Activated CD4-positive, alpha-beta memory T cell treated with anti-CD3 and anti-CD28 coated beads for 36 hours (primary cell): Measurements from ENCODE around the gene SDCCAG8. TPM values are rescaled to one million over a fixed set of nuclear protein-coding genes. Genes with fewer than 3 reads are reported as not detected.

Experiments
- CTCF ChIA-PET: fragments of 350-600 bp; sonication (Branson Sonifier 250); formaldehyde crosslinking; loops from one replicate; lab custom pipeline; 2021; ENCODE audit warnings: antibody characterized with exemption, inconsistent platforms; lab: Charles Lee
- POLR2A ChIA-PET: fragments of 350-600 bp; sonication (Branson Sonifier 250); formaldehyde crosslinking; loops from one replicate; lab custom pipeline; 2021; ENCODE audit warnings: antibody characterized with exemption; lab: Charles Lee
- DNase-seq: peaks from one replicate; pipeline ENCODE4 v3.0.0-alpha.2; 2020
- H3K27ac Mint-ChIP-seq: one replicate; pipeline ENCODE4 v1.8.0; 2021; ENCODE audit warnings: mixed read lengths
- H3K27me3 Mint-ChIP-seq: one replicate; pipeline ENCODE4 v1.8.0; 2021; ENCODE audit warnings: mixed read lengths
- H3K36me3 Mint-ChIP-seq: one replicate; pipeline ENCODE4 v1.8.0; 2021; ENCODE audit warnings: mixed read lengths
- H3K4me1 Mint-ChIP-seq: one replicate; pipeline ENCODE4 v1.8.0; 2021; ENCODE audit warnings: low read depth, mixed read lengths
- H3K4me3 Mint-ChIP-seq: one replicate; pipeline ENCODE4 v1.8.0; 2021; ENCODE audit warnings: mild to moderate bottlenecking, mixed read lengths
- H3K9me3 Mint-ChIP-seq: one replicate; pipeline ENCODE4 v1.8.0; 2021; ENCODE audit warnings: mixed read lengths
- intact Hi-C: fragments of 100-400 bp; cut with micrococcal nuclease; formaldehyde crosslinking; loops from one replicate; pipeline ENCODE4 v1.15.1; 2023
- total RNA-seq, 2 experiments: library from RNA; stranded (reverse); gene quantifications; one replicate each; pipeline ENCODE4 v1.2.3, GENCODE V29; 2021

The SDCCAG8 gene
- total RNA-seq, 2 experiments from 2014 or later, result 20.7 to 23.2 TPM

DNA sequence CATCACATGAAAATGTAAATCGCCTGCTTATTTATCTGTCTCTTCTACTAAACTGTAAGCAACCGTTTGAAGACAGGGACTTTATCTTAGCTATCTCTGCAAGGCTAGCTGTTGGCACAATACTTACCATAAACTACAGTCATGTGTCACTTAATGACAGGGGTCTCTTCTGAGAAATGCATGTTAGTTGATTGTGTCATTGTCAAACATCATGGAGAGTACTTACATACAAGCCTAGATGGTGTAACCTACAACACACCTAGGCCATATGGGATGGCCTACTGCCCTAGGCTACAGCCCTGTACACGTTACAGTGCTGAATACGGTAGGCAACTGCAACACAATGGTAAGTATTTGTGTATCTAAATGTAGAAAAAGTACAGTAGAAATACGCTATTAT lies 267.9 kb downstream of the SDCCAG8 start:
- Mint-ChIP-seq H3K9me3 (peaks cover 3% of the 10 kb centered on the region), H3K27ac (no peak overlapping the region), H3K27me3 (no peaks in the 10 kb centered on the region), H3K36me3 (peaks cover 13% of the 10 kb centered on the region), H3K4me3 (no peak overlapping the region), H3K4me1 (peaks cover 10% of the 10 kb centered on the region)
- ChIA-PET POLR2A (no interaction called here), CTCF (no interaction called here)
- intact Hi-C loops, result no loop called here
- DNase-seq, result no peak

DNA sequence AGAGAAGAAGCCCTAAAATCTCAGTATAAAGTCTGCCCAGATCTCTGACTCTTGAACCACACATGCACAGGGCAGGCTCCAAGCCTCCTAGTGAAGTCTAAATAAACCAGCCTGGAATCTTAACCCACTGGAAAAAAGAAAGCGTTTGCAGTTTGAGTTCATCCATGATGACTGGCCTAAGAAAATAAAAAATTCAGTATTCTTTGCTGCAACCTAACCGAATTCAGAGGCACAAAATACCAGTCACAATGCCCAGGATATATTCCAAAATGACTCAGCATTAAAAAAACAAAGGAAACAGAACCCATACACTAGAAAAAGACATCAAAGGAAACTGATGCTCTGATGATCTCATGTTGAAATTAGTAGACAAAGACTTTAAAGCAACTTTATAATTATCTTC lies 269.2 kb downstream of the SDCCAG8 start:
- intact Hi-C loops, result no loop called here
- ChIA-PET POLR2A (no interaction called here), CTCF (no interaction called here)
- peaks cover 10% of the 10 kb centered on the region for H3K4me1 Mint-ChIP-seq
- no peak overlapping the region for H3K27ac Mint-ChIP-seq
- H3K9me3 Mint-ChIP-seq, result peaks cover 3% of the 10 kb centered on the region
- peaks cover 16% of the 10 kb centered on the region for H3K36me3 Mint-ChIP-seq
- H3K4me3 Mint-ChIP-seq, result no peak overlapping the region
- no peaks in the 10 kb centered on the region for H3K27me3 Mint-ChIP-seq
- no peak for DNase-seq

DNA sequence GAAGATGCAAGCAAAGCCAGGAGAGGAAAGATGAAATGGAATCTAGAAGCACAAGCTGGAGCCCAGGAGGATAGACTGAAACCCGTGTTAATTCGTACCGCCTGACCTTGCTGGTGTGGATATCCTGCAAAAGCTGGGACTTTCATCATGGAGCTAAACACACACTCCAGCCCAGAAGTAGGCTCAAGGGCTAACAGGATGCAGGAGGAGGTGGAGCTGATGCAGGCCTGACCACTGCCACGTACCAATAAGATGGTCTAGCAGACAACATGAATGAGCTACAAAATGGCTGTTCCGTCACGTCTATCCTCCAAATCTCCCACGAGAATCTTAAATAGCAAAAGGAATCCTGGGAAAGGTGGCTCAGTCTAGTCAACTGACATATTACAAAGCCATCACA lies 270.3 kb downstream of the SDCCAG8 start:
- Mint-ChIP-seq H3K9me3 (peaks cover 3% of the 10 kb centered on the region), H3K27ac (no peak overlapping the region), H3K27me3 (no peaks in the 10 kb centered on the region), H3K4me3 (no peak overlapping the region), H3K4me1 (peaks cover 10% of the 10 kb centered on the region), H3K36me3 (peaks cover 13% of the 10 kb centered on the region)
- no peak for DNase-seq
- ChIA-PET CTCF (no interaction called here), POLR2A (no interaction called here)
- intact Hi-C loops, result no loop called here

DNA sequence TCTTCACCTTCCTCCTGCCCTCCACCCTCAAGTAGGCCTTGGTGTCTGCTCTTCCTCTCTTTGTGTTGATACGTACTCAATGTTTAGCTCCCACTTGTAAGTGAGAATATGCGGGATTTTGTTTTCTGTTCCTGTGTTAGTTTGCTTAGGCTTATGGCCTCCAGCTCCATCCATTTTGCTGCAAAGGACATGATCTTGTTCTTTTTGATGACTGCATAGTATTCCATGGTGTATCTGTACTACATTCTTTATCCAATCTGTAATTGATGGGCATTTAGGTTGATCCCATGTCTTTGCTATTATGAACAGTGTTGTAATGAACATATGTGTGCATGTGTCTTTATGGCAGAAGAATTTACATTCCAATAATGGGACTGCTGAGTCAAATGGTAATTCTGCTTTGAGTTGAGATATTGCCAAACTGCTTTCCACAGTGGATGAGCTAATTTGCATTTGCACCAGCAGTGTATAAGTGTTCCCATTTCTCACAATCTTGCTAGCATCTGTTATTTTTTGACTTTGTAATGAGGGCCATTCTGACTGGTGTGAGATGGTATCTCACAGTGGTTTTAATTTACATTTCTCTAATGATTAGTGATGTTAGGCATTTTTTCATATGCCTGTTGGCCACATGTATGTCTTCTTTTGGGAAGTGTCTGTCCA lies 272.7 kb downstream of the SDCCAG8 start:
- Mint-ChIP-seq H3K36me3 (peaks cover 13% of the 10 kb centered on the region), H3K27ac (no peak overlapping the region), H3K4me1 (peaks cover 8% of the 10 kb centered on the region), H3K27me3 (no peaks in the 10 kb centered on the region), H3K4me3 (no peak overlapping the region), H3K9me3 (peaks cover 3% of the 10 kb centered on the region)
- CTCF ChIA-PET, result interaction anchor here (0.6 kb wide), 1 partner anchor 362 kb away, joined by 3 read pairs; no protein-coding TSS in a partner anchor
- DNase-seq, result no peak
- POLR2A ChIA-PET, result no interaction called here
- intact Hi-C loops, result no loop called here

DNA sequence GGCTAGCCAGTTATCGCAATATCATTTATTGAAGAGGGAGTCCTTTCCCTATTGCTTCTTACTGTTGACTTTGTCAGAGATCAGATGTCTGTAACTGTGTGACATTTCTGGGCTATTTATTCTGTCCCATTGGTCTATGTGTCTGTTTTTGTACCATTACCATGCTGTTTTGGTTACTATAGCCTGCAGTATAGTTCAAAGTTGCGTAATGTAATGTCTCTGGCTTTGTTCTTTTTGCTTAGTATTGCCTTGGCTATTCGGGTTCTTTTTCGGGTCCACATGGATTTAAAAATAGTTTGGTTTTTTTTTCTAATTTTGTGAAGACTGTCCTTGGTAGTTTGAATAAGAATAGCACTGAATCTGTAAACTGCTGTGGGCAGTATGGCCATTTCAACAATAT lies 273.7 kb downstream of the SDCCAG8 start:
- intact Hi-C loops, result no loop called here
- Mint-ChIP-seq H3K27ac (no peak overlapping the region), H3K4me3 (no peak overlapping the region), H3K27me3 (no peaks in the 10 kb centered on the region), H3K36me3 (peaks cover 16% of the 10 kb centered on the region), H3K9me3 (peaks cover 3% of the 10 kb centered on the region), H3K4me1 (peaks cover 9% of the 10 kb centered on the region)
- DNase-seq, result no peak
- POLR2A ChIA-PET, result no interaction called here
- CTCF ChIA-PET, result no interaction called here

DNA sequence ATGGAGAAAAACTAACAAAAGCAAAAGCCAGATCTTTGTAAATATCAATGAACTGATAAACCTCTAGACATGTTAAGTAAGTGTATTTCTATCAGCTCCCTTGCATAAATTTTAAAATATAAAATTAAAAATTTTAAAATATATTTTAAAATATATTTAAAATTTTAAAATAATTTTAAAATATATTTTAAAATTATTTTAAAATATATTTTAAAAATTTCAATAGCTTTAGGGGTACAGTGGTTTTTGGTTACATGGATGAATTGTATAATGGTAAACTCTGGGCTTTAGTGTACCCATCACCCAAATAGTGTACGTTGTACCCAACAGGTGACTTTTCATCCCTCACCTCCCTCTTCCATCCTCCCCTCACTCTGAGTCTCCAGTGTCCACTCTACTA lies 279.2 kb downstream of the SDCCAG8 start:
- CTCF ChIA-PET, result no interaction called here
- no peak overlapping the region for H3K27ac Mint-ChIP-seq
- POLR2A ChIA-PET, result no interaction called here
- peaks cover 14% of the 10 kb centered on the region for H3K36me3 Mint-ChIP-seq
- no peaks in the 10 kb centered on the region for H3K9me3 Mint-ChIP-seq
- intact Hi-C loops, result no loop called here
- H3K4me1 Mint-ChIP-seq, result peaks cover 2% of the 10 kb centered on the region
- no peaks in the 10 kb centered on the region for H3K27me3 Mint-ChIP-seq
- no peak for DNase-seq
- no peak overlapping the region for H3K4me3 Mint-ChIP-seq

DNA sequence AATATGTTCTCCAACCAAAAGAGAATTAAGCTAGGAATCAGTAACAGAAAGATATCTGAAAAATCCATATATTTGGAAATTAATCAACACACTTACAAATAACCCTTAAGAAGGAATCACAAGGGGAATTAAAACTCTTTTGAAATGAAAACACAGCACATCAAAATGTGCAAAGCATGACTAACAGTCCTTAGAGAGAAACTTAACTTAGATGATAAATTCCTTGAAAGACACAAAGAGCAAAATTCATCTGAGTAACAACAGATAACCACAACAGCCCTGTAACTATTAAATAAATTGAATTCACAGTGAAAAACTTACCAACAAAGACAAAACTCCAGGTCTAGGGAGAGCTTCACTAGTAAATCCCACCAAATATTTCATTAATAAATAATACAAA lies 283.8 kb downstream of the SDCCAG8 start:
- Mint-ChIP-seq H3K4me1 (no peaks in the 10 kb centered on the region), H3K27ac (no peak overlapping the region), H3K36me3 (peaks cover 25% of the 10 kb centered on the region), H3K4me3 (no peak overlapping the region), H3K9me3 (no peaks in the 10 kb centered on the region), H3K27me3 (no peaks in the 10 kb centered on the region)
- ChIA-PET POLR2A (no interaction called here), CTCF (no interaction called here)
- no peak for DNase-seq
- intact Hi-C loops, result no loop called here

DNA sequence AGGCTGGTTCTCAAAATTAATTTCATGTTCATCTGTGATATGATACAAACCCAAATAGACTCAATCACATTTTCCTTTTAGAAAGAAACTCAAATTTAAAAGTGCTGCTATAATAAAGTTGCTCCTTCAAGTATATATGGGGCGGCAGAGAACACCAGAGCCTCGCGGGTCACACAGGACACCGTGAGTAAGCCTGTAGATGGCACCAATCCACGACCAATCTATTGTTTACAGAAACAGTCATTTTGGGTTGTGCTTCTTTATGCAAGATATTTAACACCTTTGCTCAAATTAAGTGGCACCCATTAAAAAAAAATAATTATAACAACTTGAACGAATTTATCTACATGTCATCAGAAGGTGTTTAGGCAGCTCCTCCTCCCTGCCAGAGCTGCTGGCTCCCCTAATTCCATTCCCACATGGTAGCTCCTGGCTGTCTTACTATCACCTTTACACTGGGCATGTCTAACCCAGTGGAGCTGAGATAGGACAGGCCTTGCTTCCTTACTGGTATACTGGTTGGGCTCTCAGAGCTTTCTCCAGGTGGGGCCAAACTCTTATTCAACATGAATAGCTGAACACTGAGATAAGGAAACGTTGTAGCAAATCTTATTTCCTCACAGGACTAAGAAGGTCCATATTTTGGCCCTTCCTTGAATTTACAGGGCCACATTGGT lies 287.0 kb downstream of the SDCCAG8 start:
- DNase-seq, result no peak
- Mint-ChIP-seq H3K4me1 (no peaks in the 10 kb centered on the region), H3K27me3 (no peaks in the 10 kb centered on the region), H3K9me3 (no peaks in the 10 kb centered on the region), H3K27ac (no peak overlapping the region), H3K4me3 (no peak overlapping the region), H3K36me3 (peaks cover 26% of the 10 kb centered on the region)
- intact Hi-C loops, result no loop called here
- POLR2A ChIA-PET, result no interaction called here
- CTCF ChIA-PET, result no interaction called here

DNA sequence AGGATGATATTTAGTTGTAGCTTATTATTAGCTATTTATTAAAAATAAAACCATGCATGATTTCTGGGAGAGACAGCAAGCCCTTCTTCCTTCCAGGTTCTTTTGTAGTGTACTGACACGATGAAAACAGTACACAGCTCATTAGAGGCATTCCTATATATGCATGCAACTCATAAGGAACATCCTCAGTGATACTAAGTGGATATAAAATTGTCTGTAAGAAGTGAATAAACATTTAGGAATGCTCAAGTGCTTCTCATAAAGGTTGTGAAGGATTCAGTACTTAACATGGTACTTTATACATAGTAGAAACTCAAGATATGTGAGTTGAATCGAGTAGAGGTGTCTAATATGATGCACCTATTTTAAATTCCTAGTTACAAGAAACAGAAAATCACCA lies 287.7 kb downstream of the SDCCAG8 start:
- POLR2A ChIA-PET, result no interaction called here
- Mint-ChIP-seq H3K27me3 (no peaks in the 10 kb centered on the region), H3K4me1 (no peaks in the 10 kb centered on the region), H3K4me3 (no peak overlapping the region), H3K36me3 (peaks cover 27% of the 10 kb centered on the region), H3K9me3 (no peaks in the 10 kb centered on the region), H3K27ac (no peak overlapping the region)
- DNase-seq, result no peak
- intact Hi-C loops, result no loop called here
- CTCF ChIA-PET, result no interaction called here

DNA sequence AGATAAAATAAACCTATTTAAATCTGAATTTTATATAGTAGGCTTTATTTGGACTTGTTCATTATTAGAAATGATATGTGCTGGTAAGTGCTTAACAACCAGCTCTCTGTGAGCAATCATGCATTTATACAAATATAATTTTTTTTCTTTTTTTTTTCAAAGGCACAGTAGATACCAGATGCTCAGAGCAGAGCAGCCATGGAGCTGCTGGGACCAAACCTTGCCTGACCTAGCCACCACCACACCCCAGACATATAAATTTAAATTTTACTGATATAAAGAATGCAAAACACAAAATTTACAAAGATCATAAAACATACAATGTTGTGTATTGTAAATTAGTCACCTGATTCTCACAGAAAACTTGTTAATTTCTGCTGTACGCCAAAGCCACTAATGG lies 290.6 kb downstream of the SDCCAG8 start:
- CTCF ChIA-PET, result no interaction called here
- Mint-ChIP-seq H3K4me3 (no peak overlapping the region), H3K36me3 (peaks cover 38% of the 10 kb centered on the region), H3K27me3 (no peaks in the 10 kb centered on the region), H3K9me3 (no peaks in the 10 kb centered on the region), H3K4me1 (no peaks in the 10 kb centered on the region), H3K27ac (no peak overlapping the region)
- POLR2A ChIA-PET, result no interaction called here
- DNase-seq, result no peak
- intact Hi-C loops, result no loop called here

DNA sequence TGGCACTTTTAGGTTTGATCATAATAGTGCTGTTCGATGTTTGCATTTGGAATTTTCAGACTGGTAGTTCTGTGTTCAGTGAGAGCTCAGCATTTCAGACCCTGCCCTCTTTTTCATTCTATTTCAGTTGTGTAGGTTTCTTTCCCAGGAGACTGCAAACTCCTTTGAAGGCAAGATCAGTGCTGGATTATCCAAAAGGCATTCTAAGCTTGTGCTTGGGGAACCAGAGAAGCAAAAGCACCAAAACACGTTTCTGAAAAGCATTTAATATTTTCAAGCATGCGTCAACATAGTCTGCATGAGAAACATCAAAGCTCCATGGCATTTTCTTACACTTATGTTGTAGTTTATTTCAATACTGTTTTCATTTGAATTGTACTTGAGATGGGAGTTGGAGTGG lies 292.1 kb downstream of the SDCCAG8 start:
- H3K27ac Mint-ChIP-seq, result no peak overlapping the region

DNA sequence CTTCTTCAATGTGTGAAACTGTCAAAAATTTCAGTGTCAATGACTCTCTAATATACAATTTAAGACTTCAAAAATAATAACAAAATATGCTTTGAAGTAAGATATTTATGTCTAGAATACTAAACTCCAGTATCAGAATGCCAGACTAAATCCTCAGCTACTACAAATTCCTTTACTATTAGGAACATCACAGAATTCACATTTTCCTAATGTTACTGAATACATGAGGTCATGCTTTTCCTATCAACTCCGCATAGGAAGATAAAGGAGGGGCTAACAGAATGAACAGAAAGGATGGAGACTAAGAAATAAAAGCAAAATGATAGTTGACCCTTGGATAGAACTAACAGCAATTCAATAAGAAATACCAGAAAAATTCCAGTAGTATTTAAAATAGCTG lies 292.7 kb downstream of the SDCCAG8 start:
- Mint-ChIP-seq H3K27me3 (no peaks in the 10 kb centered on the region), H3K4me1 (no peaks in the 10 kb centered on the region), H3K4me3 (no peak overlapping the region), H3K36me3 (peaks cover 36% of the 10 kb centered on the region), H3K9me3 (no peaks in the 10 kb centered on the region), H3K27ac (no peak overlapping the region)
- DNase-seq, result no peak
- intact Hi-C loops, result no loop called here
- CTCF ChIA-PET, result interaction anchor here (0.9 kb wide), 1 partner anchor 205 kb away, joined by 3 read pairs; no protein-coding TSS in a partner anchor
- POLR2A ChIA-PET, result no interaction called here

More for the DNA sequence above, 292.1 kb downstream of the SDCCAG8 start:
- H3K36me3 Mint-ChIP-seq, result peaks cover 40% of the 10 kb centered on the region
- ChIA-PET POLR2A (interaction anchor here (0.6 kb wide), 1 partner anchor 202 kb away, joined by 4 read pairs; no protein-coding TSS in a partner anchor), CTCF (no interaction called here)
- H3K9me3 Mint-ChIP-seq, result no peaks in the 10 kb centered on the region
- intact Hi-C loops, result no loop called here
- H3K4me1 Mint-ChIP-seq, result no peaks in the 10 kb centered on the region
- H3K4me3 Mint-ChIP-seq, result no peak overlapping the region
- no peak for DNase-seq
- no peaks in the 10 kb centered on the region for H3K27me3 Mint-ChIP-seq

DNA sequence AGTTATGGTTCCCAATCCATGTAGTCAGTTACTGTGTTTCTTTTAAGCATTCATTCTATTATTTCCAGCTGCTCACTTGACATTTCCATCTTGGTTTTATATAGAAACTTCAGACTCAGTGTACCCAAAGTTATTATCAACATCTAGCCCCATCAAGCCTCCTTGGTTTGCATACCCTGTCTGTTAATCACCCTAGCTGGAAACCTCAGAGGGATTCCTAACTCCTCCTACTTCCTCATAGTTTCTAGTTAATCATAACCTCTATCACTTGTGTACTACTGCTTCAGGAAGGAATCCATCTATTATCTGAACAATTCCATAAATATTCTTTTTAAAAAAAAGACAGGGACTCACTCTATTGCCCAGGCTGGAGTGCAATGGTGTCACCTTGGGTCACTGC lies 293.3 kb downstream of the SDCCAG8 start:
- ChIA-PET POLR2A (no interaction called here), CTCF (interaction anchor here (0.9 to 1.1 kb wide), 2 partner anchors 47 to 205 kb away, joined by 3 read pairs; no protein-coding TSS in a partner anchor)
- Mint-ChIP-seq H3K4me1 (no peaks in the 10 kb centered on the region), H3K27me3 (no peaks in the 10 kb centered on the region), H3K27ac (no peak overlapping the region), H3K4me3 (no peak overlapping the region), H3K9me3 (no peaks in the 10 kb centered on the region), H3K36me3 (peaks cover 30% of the 10 kb centered on the region)
- DNase-seq, result no peak
- intact Hi-C loops, result no loop called here
